MCF 10A (cell line): ENCODE measurements around the gene HS3ST5. TPM values are rescaled to one million over a fixed set of nuclear protein-coding genes. Genes with fewer than 3 reads are reported as not detected.

Experiments
- BruUV-seq: library from RNA; stranded (reverse); fragments of 400-500 nt; replicated peaks from 2 replicates; lab custom pipeline; 2021; lab: Mats Ljungman, UMichigan
- CTCF ChIA-PET: fragments of 300-600 bp; sonication (Branson Sonifier 250); formaldehyde crosslinking; extraction: SDS; loops from one replicate; lab custom pipeline; 2021; ENCODE audit warnings: antibody characterized with exemption, inconsistent platforms; lab: Yijun Ruan, JAX
- POLR2A ChIA-PET: fragments of 300-600, 350-650 bp; sonication (Branson Sonifier 250); formaldehyde crosslinking; extraction: SDS; loops from one replicate; lab custom pipeline; 2020; ENCODE audit warnings: antibody characterized with exemption, inconsistent platforms; lab: Yijun Ruan, JAX
- DNase-seq: peaks from one replicate; pipeline ENCODE4 v3.0.0-alpha.2; 2018; ENCODE audit not compliant: unreplicated experiment
- H3K27ac Mint-ChIP-seq: one replicate; pipeline ENCODE4 v1.8.0; 2022; ENCODE audit warnings: mild to moderate bottlenecking, low read depth, mixed read lengths; ENCODE audit not compliant: unreplicated experiment
- H3K27me3 Mint-ChIP-seq: one replicate; pipeline ENCODE4 v1.8.0; 2022; ENCODE audit warnings: mixed read lengths; ENCODE audit not compliant: insufficient read depth, unreplicated experiment
- H3K36me3 Mint-ChIP-seq: one replicate; pipeline ENCODE4 v1.8.0; 2022; ENCODE audit warnings: mild to moderate bottlenecking, moderate library complexity, mixed read lengths; ENCODE audit not compliant: insufficient read depth, unreplicated experiment
- H3K4me1 Mint-ChIP-seq: one replicate; pipeline ENCODE4 v1.8.0; 2022; ENCODE audit warnings: mixed read lengths; ENCODE audit not compliant: insufficient read depth, unreplicated experiment
- H3K4me3 Mint-ChIP-seq: one replicate; pipeline ENCODE4 v1.8.0; 2022; ENCODE audit warnings: mild to moderate bottlenecking, moderate library complexity, mixed read lengths; ENCODE audit not compliant: unreplicated experiment
- H3K9me3 Mint-ChIP-seq: one replicate; pipeline ENCODE4 v1.8.0; 2022; ENCODE audit warnings: mixed read lengths; ENCODE audit not compliant: unreplicated experiment
- intact Hi-C: fragments of 100-400 bp; cut with micrococcal nuclease; formaldehyde crosslinking; loops from 2 replicates; pipeline ENCODE4 v1.14.1; 2022
- total RNA-seq: library from RNA; stranded (reverse); gene quantifications from 2 replicates; pipeline ENCODE4 v1.2.3, GENCODE V29; 2022
- TF ChIP-seq, protein P1 (sequence below): fragments of 200-600 bp; IDR thresholded peaks from one replicate; pipeline ENCODE4 v1.8.0; 2022; ENCODE audit warnings: antibody characterized with exemption, mild to moderate bottlenecking; ENCODE audit not compliant: unreplicated experiment

Gene HS3ST5
- total RNA-seq, 1 experiment from 2014 or later, result not detected

DNA sequence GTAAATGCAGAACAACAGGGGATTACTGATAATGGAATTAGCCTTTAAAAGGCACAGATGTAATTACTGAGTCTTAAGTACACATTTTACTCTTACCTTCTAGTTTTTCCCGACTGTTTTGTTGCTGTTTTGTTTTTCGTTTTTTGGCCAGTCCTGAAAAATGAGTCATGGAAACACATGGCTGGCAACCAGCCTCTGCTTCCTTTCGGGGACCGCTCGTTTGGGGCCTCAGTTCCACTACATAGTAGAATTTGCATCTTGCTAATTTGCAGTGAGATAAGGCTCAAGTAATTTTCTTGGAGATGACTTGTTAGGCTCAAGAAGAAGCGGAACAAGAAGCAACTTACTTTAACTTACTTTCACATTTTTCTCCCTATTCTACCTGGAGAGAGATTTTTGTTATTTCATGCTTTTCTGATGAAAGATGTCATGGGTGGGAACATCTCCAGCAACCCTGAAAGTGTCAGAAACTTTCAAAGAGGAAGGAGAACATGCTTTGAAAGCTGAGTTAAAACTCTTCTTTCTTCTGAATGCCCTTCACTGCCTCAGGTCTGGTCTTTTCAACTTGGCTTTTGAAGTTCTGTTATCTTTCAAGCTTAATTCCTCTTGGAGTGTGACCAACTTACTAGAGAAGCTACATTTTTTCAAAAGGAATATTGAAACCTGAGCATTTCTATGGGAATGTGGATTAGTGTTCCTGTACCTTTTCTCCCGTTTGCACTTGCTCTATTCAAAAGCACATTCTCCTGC is 300.4 kb downstream of the HS3ST5 start:
- CTCF ChIA-PET, result interaction anchor here (0.9 kb wide), 1 partner anchor 48 kb away, joined by 3 read pairs; no protein-coding TSS in a partner anchor
- intact Hi-C loops, result no loop called here
- no TSS peak for BruUV-seq
- no peaks in the 10 kb centered on the region for H3K36me3 Mint-ChIP-seq
- no peaks in the 10 kb centered on the region for H3K27me3 Mint-ChIP-seq
- no peak overlapping the region for H3K27ac Mint-ChIP-seq
- no peak overlapping the region for H3K4me3 Mint-ChIP-seq
- H3K9me3 Mint-ChIP-seq, result no peaks in the 10 kb centered on the region
- no peak for DNase-seq
- POLR2A ChIA-PET, result interaction anchor here (0.7 kb wide), 1 partner anchor 30 kb away, joined by 3 read pairs; no protein-coding TSS in a partner anchor
- TF ChIP-seq, protein P1, sequence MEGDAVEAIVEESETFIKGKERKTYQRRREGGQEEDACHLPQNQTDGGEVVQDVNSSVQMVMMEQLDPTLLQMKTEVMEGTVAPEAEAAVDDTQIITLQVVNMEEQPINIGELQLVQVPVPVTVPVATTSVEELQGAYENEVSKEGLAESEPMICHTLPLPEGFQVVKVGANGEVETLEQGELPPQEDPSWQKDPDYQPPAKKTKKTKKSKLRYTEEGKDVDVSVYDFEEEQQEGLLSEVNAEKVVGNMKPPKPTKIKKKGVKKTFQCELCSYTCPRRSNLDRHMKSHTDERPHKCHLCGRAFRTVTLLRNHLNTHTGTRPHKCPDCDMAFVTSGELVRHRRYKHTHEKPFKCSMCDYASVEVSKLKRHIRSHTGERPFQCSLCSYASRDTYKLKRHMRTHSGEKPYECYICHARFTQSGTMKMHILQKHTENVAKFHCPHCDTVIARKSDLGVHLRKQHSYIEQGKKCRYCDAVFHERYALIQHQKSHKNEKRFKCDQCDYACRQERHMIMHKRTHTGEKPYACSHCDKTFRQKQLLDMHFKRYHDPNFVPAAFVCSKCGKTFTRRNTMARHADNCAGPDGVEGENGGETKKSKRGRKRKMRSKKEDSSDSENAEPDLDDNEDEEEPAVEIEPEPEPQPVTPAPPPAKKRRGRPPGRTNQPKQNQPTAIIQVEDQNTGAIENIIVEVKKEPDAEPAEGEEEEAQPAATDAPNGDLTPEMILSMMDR, result no peak
- no peaks in the 10 kb centered on the region for H3K4me1 Mint-ChIP-seq

DNA sequence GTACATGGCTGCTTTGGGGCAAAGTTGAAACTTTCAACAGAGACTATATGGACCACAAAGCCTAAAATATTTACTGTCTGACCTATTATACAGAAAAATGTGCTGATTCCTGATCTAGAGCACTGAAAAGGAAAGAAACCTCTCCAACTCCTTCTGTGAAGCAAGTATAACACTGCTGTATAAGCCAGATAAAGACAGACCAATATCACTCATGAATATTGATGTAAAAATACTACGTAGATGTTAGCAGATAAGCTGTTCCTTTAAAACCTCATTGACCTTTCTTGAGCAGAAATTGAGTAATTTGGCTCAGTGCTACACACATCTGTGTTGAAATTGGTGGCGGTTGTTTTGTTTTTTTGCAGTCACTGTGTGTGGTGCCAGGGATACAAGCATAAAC is 302.0 kb downstream of the HS3ST5 start:
- H3K27ac Mint-ChIP-seq, result no peak overlapping the region
- H3K4me1 Mint-ChIP-seq, result no peaks in the 10 kb centered on the region
- no peaks in the 10 kb centered on the region for H3K36me3 Mint-ChIP-seq
- CTCF ChIA-PET, result no interaction called here
- H3K9me3 Mint-ChIP-seq, result no peaks in the 10 kb centered on the region
- H3K4me3 Mint-ChIP-seq, result no peak overlapping the region
- POLR2A ChIA-PET, result no interaction called here
- DNase-seq, result no peak
- no TSS peak for BruUV-seq
- intact Hi-C loops, result no loop called here
- TF ChIP-seq, protein P1, result no peak
- no peaks in the 10 kb centered on the region for H3K27me3 Mint-ChIP-seq

DNA sequence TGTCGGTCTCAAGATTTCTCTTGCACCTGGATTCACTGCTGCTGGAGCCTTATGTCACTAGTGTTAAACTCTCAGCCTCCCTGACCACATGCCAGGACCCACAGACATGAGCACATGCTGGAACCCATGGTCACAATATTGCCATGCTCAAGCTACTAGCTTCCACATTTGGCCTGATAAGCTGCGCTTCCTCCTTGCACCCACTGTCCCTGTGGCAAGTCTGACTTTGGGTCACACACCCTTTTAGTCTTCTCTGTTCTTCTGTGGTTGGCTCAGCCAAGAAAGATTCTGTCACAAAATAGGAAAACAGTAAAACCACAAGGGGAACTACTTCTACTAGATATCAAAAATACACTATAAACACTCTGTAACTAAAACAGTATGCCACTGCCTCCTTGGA is 303.0 kb downstream of the HS3ST5 start:
- Mint-ChIP-seq H3K27me3 (no peaks in the 10 kb centered on the region), H3K27ac (no peak overlapping the region), H3K9me3 (no peaks in the 10 kb centered on the region), H3K36me3 (no peaks in the 10 kb centered on the region), H3K4me1 (no peaks in the 10 kb centered on the region), H3K4me3 (no peak overlapping the region)
- intact Hi-C loops, result no loop called here
- POLR2A ChIA-PET, result no interaction called here
- TF ChIP-seq, protein P1, result no peak
- no TSS peak for BruUV-seq
- CTCF ChIA-PET, result interaction anchor here (2.8 kb wide), 1 partner anchor 44 kb away, joined by 10 read pairs; no protein-coding TSS in a partner anchor
- DNase-seq, result no peak

DNA sequence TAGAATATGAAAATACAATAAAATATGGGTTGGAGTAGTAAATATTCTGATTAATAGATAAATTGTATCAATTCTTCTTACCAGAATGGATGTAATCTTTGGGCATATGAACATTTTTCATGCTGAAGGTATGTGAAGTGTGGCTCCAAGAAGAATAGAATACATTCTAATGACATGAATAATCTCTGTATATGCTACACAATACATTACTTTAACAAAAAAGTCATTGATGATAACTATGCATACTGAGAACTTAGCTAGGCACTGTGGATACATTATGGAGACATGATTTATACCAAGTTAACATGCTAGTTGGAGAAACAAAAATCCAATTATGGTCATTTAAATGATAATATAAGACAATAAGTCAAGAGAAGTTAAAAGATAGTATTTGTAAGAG is 309.2 kb downstream of the HS3ST5 start:
- DNase-seq, result no peak
- no peaks in the 10 kb centered on the region for H3K36me3 Mint-ChIP-seq
- no peak overlapping the region for H3K27ac Mint-ChIP-seq
- H3K27me3 Mint-ChIP-seq, result no peaks in the 10 kb centered on the region
- BruUV-seq, result no TSS peak
- TF ChIP-seq, protein P1, result no peak
- no peaks in the 10 kb centered on the region for H3K4me1 Mint-ChIP-seq
- no peaks in the 10 kb centered on the region for H3K9me3 Mint-ChIP-seq
- ChIA-PET POLR2A (no interaction called here), CTCF (no interaction called here)
- H3K4me3 Mint-ChIP-seq, result no peak overlapping the region
- intact Hi-C loops, result no loop called here
